Erythroblast (primary cell): ENCODE measurements around the gene DSCAML1.

Source experiments
- GATA1 ChIP-seq: IDR thresholded peaks from 2 replicates; pipeline ENCODE4 v1.6.1; 2011; ENCODE audit warnings: low read depth, mild to moderate bottlenecking, control low read depth, low read length, moderate library complexity
- POLR2A ChIP-seq: IDR thresholded peaks from 2 replicates; pipeline ENCODE4 v1.6.1; 2011; ENCODE audit warnings: mild to moderate bottlenecking, low read length

- TF ChIP-seq POLR2A = no peak
- TF ChIP-seq GATA1 = no peak
Measured at GRCh38 chr11:117502015-117502778, 294.8 kb downstream of the DSCAML1 start.
